ENCODE measurements around the gene POMT2. TPM values are rescaled to one million over a fixed set of nuclear protein-coding genes. Genes with fewer than 3 reads are reported as not detected.
"Not testable (repeated sequence)": the region's sequence is repeated elsewhere in the genome, so short reads cannot be mapped to it uniquely, and the experiment has no call there.

POMT2 gene
- polyA plus RNA-seq, 6 donors from 2014 or later: 0.94 to 4.1 (median 3.0) TPM

DNA sequence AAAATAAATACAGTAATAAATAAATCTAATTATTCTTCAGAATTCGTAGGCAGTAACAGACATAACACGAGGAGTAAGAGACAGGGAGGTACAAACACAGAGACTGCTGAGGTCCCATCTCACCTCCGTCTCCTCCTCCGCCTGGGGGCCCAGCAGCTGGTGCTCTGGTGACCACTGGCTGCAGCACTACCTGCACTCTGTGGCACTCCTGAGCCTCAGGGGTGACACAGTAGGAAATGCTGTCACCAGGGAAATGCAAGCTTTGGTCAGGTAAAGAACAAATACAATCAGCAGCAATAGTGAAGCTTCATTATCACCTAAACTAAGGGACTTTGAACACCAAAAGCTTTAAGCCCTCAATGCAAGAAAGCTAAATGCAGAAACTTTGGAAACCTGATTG, 19.7 kb upstream of the POMT2 start:
- Mint-ChIP-seq H3K27ac (no peak overlapping the region), H3K9me3 (no peaks in the 10 kb centered on the region), H3K36me3 (peaks cover 23 to 32% of the 10 kb centered on the region in 2 donors), H3K4me3 (no peak overlapping the region), H3K4me1 (peaks cover 0 to 3% (median 0%) of the 10 kb centered on the region in 3 donors), H3K27me3 (no peaks in the 10 kb centered on the region)
- ATAC-seq (ENCODE audit: low read depth in 2 of 2): no peak
- no peak for DNase-seq

DNA sequence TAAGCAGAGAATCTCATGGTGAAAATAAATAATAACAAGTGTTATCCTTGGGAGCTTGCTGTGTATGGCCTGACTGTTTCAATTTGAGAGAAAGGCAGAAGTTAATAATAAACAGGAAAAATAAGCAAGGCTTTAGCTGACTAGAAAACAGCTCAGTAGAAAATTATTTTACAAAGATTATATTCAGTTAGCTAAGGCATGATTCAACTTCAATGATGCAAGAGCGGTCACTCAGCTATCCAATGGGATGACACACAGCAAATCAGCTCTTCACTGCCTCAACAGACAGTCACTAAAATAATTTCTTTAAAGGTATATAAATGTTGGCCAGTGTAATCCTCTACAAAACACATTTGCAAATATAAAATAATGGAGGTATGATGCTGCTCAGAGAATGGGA, 18.7 kb upstream of the POMT2 start:
- DNase-seq (no peak), ATAC-seq (ENCODE audit: low read depth in 2 of 2) (no peak)
- Mint-ChIP-seq H3K4me3 (no peak overlapping the region), H3K9me3 (no peaks in the 10 kb centered on the region), H3K36me3 (peaks cover 23 to 32% of the 10 kb centered on the region in 2 donors), H3K27me3 (no peaks in the 10 kb centered on the region), H3K4me1 (peaks cover 0 to 3% (median 0%) of the 10 kb centered on the region in 3 donors), H3K27ac (peak overlapping the region in 3 of 6 donors; percentile 63 to 78 (median 65))

GRCh38 chr14:77338302-77338701, 17.6 kb upstream of the POMT2 start:
- ATAC-seq (ENCODE audit: low read depth in 2 of 2) (no peak), DNase-seq (no peak)
- H3K4me3 Mint-ChIP-seq: no peak overlapping the region
- peaks cover 17 to 25% of the 10 kb centered on the region in 2 donors for H3K36me3 Mint-ChIP-seq
- H3K4me1 Mint-ChIP-seq: no peaks in the 10 kb centered on the region
- peak overlapping the region in 1 of 6 donors; percentile 40 for H3K27ac Mint-ChIP-seq
- no peaks in the 10 kb centered on the region for H3K27me3 Mint-ChIP-seq
- no peaks in the 10 kb centered on the region for H3K9me3 Mint-ChIP-seq

DNA sequence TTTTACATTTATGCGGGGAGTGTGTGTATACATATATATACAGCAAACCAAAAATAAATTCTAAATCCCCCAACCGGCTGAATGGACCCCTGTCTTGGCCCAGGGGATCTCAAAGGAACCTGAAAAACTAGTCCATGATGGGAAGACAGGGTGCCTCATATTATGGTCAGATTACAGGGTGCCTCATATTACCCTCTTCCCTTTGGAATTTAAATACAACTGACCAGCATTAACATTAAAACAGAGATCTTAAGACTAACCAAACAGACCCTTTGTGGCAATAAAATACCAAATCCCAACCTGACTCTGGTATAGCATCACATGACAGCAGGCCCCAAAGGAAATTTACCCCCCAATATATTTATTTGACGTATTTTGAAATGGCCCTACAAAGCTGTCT, 17.2 kb upstream of the POMT2 start:
- peak overlapping the region in 3 of 6 donors; percentile 50 to 79 (median 69) for H3K27ac Mint-ChIP-seq
- ATAC-seq (ENCODE audit: low read depth in 2 of 2) (no peak), DNase-seq (no peak)
- no peaks in the 10 kb centered on the region for H3K9me3 Mint-ChIP-seq
- no peaks in the 10 kb centered on the region for H3K27me3 Mint-ChIP-seq
- peaks cover 13 to 21% of the 10 kb centered on the region in 2 donors for H3K36me3 Mint-ChIP-seq
- no peaks in the 10 kb centered on the region for H3K4me1 Mint-ChIP-seq
- H3K4me3 Mint-ChIP-seq: no peak overlapping the region

DNA sequence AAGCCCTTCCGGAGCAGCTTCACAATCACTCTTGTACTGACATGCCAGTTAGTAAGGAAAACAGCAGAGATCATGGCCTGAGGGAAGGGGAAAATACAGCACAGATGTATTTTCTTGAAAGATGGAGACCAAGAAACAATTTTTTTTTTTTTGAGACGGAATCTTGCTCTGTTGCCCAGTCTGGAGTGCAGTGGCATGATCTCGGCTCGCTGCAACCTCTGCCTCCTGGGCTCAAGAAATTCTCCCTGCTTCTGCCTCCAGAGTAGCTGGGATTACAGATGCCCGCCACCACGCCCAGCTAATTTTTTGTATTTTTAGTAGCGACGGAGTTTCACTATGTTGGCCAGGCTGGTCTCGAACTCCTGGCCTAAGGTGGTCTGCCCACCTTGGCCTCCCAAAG, 16.6 kb upstream of the POMT2 start:
- not testable (repeated sequence) for ATAC-seq (ENCODE audit: low read depth in 2 of 2); H3K27me3 Mint-ChIP-seq; H3K4me3 Mint-ChIP-seq; H3K9me3 Mint-ChIP-seq; DNase-seq; H3K4me1 Mint-ChIP-seq
- peaks cover 11 to 18% of the 10 kb centered on the region in 2 donors for H3K36me3 Mint-ChIP-seq
- peak overlapping the region in 2 of 6 donors; percentile 7 to 79 for H3K27ac Mint-ChIP-seq

DNA sequence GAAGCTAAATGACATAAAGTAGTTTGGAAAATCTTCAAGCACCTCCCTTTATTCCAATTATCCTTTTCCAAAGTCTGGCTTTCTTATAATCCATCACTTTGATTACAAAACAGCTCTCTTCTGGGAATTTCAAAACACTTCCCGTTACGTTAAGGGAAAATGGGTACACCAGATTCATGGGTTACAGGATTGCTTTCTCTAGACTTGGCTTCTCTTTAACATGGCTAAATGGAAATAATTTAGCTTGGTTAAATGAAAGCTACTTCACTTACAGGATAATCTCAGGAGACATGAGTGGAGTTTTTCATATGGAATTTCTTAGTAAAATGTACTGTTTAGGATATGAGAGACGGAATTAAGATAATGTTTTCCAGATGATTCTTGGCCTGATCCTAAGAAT, 14.9 kb upstream of the POMT2 start:
- H3K9me3 Mint-ChIP-seq: no peaks in the 10 kb centered on the region
- H3K4me1 Mint-ChIP-seq: peaks cover 0 to 3% (median 0%) of the 10 kb centered on the region in 3 donors
- no peak for ATAC-seq (ENCODE audit: low read depth in 2 of 2)
- no peak for DNase-seq
- peaks cover under 1 to 6% of the 10 kb centered on the region in 2 donors for H3K36me3 Mint-ChIP-seq
- no peak overlapping the region for H3K4me3 Mint-ChIP-seq
- peak overlapping the region in 2 of 6 donors; percentile 2 to 4 for H3K27ac Mint-ChIP-seq
- H3K27me3 Mint-ChIP-seq: no peaks in the 10 kb centered on the region

GRCh38 chr14:77329872-77330271, 9.2 kb upstream of the POMT2 start:
- H3K9me3 Mint-ChIP-seq: no peaks in the 10 kb centered on the region
- no peaks in the 10 kb centered on the region for H3K27me3 Mint-ChIP-seq
- no peak overlapping the region for H3K4me3 Mint-ChIP-seq
- H3K4me1 Mint-ChIP-seq: peaks cover 0 to 3% (median 0%) of the 10 kb centered on the region in 3 donors
- no peak for ATAC-seq (ENCODE audit: low read depth in 2 of 2)
- H3K27ac Mint-ChIP-seq: peak overlapping the region in 1 of 6 donors; percentile 22
- no peak for DNase-seq
- no peaks in the 10 kb centered on the region for H3K36me3 Mint-ChIP-seq

GRCh38 chr14:77327111-77327510, 6.4 kb upstream of the POMT2 start:
- no peak overlapping the region for H3K4me3 Mint-ChIP-seq
- no peaks in the 10 kb centered on the region for H3K27me3 Mint-ChIP-seq
- no peak for ATAC-seq (ENCODE audit: low read depth in 2 of 2)
- H3K9me3 Mint-ChIP-seq: no peaks in the 10 kb centered on the region
- peak overlapping the region in 1 of 6 donors; percentile 79 for H3K27ac Mint-ChIP-seq
- DNase-seq: no peak
- H3K36me3 Mint-ChIP-seq: no peaks in the 10 kb centered on the region
- H3K4me1 Mint-ChIP-seq: peaks cover 6 to 11% (median 8%) of the 10 kb centered on the region in 3 donors

DNA sequence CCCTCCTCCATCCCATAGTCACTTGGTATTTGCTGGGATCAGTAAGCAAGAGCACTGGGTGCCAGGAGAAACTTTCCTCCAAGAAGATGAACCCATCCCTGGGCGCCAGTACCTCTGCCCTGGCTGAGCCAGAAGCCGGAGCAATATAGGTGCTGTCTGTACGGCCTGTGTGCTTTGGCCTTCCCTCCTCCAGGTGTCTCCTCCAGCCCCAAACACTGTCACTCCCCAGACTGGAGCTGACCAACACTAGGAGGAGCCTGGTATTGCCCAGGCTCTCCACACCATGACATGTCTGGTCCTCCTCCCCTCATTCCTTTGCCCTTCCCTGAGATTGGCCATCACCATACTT, 5.0 kb upstream of the POMT2 start:
- ATAC-seq (ENCODE audit: low read depth in 2 of 2): no peak
- Mint-ChIP-seq H3K36me3 (no peaks in the 10 kb centered on the region), H3K4me3 (no peak overlapping the region), H3K9me3 (no peaks in the 10 kb centered on the region), H3K4me1 (peaks cover 11 to 12% (median 11%) of the 10 kb centered on the region in 3 donors), H3K27me3 (no peaks in the 10 kb centered on the region), H3K27ac (peak overlapping the region in 1 of 6 donors; percentile 20)
- no peak for DNase-seq

- peaks cover 13 to 15% (median 13%) of the 10 kb centered on the region in 3 donors for H3K4me1 Mint-ChIP-seq
- no peaks in the 10 kb centered on the region for H3K9me3 Mint-ChIP-seq
- H3K4me3 Mint-ChIP-seq: no peak overlapping the region
- ATAC-seq (ENCODE audit: low read depth in 2 of 2) (no peak), DNase-seq (no peak)
- H3K36me3 Mint-ChIP-seq: no peaks in the 10 kb centered on the region
- no peaks in the 10 kb centered on the region for H3K27me3 Mint-ChIP-seq
- no peak overlapping the region for H3K27ac Mint-ChIP-seq
Measured at GRCh38 chr14:77324816-77325745, 4.4 kb upstream of the POMT2 start.

DNA sequence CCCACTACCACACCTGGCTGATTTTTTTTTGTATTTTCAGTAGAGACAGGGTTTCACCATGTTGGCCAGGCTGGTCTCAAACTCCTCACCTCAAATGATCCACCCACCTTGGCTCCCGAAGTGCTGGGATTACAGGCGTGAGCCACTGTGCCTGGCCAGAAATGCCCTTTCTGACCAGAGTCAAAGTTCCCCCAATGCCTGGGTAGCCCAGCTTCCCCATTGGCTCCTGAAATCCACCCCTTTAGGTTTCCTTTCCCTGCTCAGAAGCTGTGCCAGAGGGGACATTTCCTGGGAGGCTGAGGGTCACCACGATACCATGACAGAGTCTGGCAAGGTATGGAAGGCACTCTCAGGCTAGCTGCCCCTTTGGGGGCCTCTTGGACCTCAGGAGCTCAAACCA, 3.6 kb upstream of the POMT2 start:
- no peaks in the 10 kb centered on the region for H3K27me3 Mint-ChIP-seq
- no peaks in the 10 kb centered on the region for H3K36me3 Mint-ChIP-seq
- no peak for ATAC-seq (ENCODE audit: low read depth in 2 of 2)
- H3K4me1 Mint-ChIP-seq: peaks cover 16 to 18% (median 18%) of the 10 kb centered on the region in 3 donors
- H3K4me3 Mint-ChIP-seq: peak overlapping the region in 3 of 8 donors; percentile 5 to 47 (median 15)
- H3K27ac Mint-ChIP-seq: no peak overlapping the region
- no peaks in the 10 kb centered on the region for H3K9me3 Mint-ChIP-seq
- DNase-seq: no peak

DNA sequence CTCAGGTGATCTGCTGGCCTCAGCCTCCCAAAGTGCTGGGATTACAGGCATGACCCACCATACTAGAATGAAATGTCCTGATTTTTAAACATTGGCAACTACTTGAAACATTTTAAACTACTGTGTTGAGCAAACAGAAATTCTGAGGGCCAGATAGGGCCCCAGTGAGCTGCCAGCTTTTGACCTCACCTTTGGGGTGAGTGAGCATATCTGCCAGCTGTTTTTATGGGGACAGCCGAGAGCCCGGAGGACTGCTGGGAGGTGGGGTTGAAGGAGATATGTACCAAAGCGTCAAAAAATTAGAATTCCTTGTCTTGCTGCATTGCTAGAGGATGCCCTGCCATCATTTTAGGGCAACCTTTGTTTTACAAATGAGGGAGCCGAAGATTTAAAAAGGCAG, 2.9 kb upstream of the POMT2 start:
- Mint-ChIP-seq H3K27me3 (no peaks in the 10 kb centered on the region), H3K27ac (no peak overlapping the region), H3K4me3 (peak overlapping the region in 2 of 8 donors; percentile 38 to 47), H3K4me1 (peaks cover 16 to 18% (median 18%) of the 10 kb centered on the region in 3 donors), H3K36me3 (no peaks in the 10 kb centered on the region), H3K9me3 (no peaks in the 10 kb centered on the region)
- no peak for ATAC-seq (ENCODE audit: low read depth in 2 of 2)
- no peak for DNase-seq

DNA sequence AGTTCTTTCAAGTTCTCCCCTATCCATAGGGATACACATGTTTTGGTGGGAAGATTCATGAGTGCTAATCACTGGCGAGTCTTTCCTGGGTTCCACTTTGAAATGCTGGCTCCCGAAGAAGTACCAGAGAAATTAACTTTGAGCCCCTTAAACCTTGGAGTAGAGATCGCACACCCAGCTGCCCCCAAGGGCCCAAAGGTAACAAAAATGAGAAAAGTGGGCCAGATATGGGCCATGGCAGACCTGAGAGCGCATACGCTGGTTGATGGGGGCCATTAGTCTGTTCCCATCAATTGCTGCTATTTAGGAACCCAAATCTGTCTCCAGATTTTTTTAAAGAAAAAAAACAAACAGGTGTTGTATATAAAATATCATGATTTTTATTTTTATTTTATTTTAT, 2.3 kb upstream of the POMT2 start:
- Mint-ChIP-seq H3K9me3 (no peaks in the 10 kb centered on the region), H3K36me3 (no peaks in the 10 kb centered on the region), H3K27ac (peak overlapping the region in 1 of 6 donors; percentile 96), H3K4me1 (peaks cover 16 to 18% (median 18%) of the 10 kb centered on the region in 3 donors), H3K4me3 (peak overlapping the region in 3 of 8 donors; percentile 92 to 99 (median 95)), H3K27me3 (no peaks in the 10 kb centered on the region)
- ATAC-seq (ENCODE audit: low read depth in 2 of 2) (no peak), DNase-seq (no peak)

DNA sequence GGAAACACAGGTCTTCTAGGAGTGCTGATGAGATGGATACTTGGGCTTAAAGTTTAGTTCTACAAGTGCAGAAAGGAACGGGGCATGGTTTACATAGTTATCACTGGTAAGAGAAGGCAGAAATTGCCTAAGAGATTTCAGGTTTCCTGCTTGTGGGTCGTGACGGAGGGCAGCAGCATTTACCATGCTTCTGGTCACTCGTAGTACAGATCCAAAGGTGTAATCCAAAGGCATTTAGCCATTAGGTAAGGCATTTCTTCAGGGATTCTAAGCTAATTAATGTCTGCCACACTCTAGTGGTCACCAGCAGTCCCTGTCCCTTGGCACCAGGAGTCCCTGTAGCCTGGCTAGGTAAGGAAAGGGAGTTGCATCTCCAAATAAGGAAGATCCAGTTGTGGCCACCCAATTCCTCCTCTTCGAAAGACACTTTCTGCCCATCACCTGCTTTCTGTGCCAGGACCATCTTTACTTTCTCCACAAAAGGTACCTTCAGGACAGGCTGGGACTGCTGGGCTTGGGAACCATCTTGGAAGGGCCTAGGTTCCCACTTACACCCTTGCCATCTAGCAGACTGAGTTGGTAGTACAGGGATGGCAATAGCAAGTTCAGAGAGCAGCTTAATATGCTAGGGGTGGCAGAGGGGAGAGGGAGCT, 1.7 kb upstream of the POMT2 start:
- H3K9me3 Mint-ChIP-seq: no peaks in the 10 kb centered on the region
- peaks cover 16 to 18% (median 18%) of the 10 kb centered on the region in 3 donors for H3K4me1 Mint-ChIP-seq
- peak overlapping the region; percentile 91 to 99 (median 99) for H3K4me3 Mint-ChIP-seq
- no peaks in the 10 kb centered on the region for H3K36me3 Mint-ChIP-seq
- DNase-seq (no peak), ATAC-seq (ENCODE audit: low read depth in 2 of 2) (no peak)
- no peaks in the 10 kb centered on the region for H3K27me3 Mint-ChIP-seq
- H3K27ac Mint-ChIP-seq: peak overlapping the region; percentile 96 to 100 (median 99)

Data from naive B cell (primary cell).